Astrocyte of the spinal cord (primary cell): ENCODE measurements around the gene NUSAP1.
"Not testable (repeated sequence)": the region's sequence is repeated elsewhere in the genome, so short reads cannot be mapped to it uniquely, and the experiment has no call there.

Experiments used
- DNase-seq: peaks from one replicate; pipeline ENCODE4 v3.0.0; 2011; ENCODE audit warnings: low read depth, low spot score
- H3K4me3 ChIP-seq: 2 replicates; pipeline ENCODE4 v1.5.1; 2011; ENCODE audit warnings: low read depth, mild to moderate bottlenecking, low read length, moderate library complexity
- in situ Hi-C: cut with HindIII; loops from 2 replicates; pipeline ENCODE4 v1.10.0; 2017; ENCODE audit warnings: low sequenced_read_pairs
- TF ChIP-seq, protein P1 (sequence below): IDR thresholded peaks from 2 replicates; pipeline ENCODE4 v1.5.1; 2012; ENCODE audit warnings: low read depth, mild to moderate bottlenecking, low read length, inconsistent platforms

NUSAP1 gene

DNA sequence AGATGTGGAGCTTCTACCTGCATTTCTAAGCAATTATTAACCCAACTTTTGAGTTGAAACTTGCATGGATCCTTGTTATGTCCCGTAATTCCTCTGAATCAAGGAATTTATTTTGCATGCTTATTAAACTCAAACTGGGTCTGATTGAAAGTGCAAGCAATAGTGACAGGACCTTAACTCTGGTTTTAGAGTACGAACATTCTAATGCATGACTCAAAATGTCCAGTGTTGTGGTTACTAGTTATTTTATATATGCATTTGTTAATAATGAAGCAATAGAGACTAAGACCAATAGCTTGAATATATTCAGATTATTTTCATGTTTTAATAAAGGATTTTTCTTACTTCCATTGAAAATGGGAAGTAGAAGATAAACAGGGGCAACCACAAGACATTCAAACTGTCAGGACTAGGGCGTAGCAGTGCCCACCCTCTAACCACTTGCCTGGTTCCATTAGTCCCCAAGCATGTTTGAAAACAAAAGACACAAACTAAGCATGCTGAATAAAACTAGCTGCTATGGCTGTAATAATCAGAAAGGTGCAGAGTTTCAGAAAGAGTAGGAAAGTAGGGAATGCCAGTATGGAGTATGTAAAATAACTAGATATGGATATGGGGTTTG lies 28.4 kb upstream of the NUSAP1 start:
- in situ Hi-C loops: no loop called here
- TF ChIP-seq, protein P1, sequence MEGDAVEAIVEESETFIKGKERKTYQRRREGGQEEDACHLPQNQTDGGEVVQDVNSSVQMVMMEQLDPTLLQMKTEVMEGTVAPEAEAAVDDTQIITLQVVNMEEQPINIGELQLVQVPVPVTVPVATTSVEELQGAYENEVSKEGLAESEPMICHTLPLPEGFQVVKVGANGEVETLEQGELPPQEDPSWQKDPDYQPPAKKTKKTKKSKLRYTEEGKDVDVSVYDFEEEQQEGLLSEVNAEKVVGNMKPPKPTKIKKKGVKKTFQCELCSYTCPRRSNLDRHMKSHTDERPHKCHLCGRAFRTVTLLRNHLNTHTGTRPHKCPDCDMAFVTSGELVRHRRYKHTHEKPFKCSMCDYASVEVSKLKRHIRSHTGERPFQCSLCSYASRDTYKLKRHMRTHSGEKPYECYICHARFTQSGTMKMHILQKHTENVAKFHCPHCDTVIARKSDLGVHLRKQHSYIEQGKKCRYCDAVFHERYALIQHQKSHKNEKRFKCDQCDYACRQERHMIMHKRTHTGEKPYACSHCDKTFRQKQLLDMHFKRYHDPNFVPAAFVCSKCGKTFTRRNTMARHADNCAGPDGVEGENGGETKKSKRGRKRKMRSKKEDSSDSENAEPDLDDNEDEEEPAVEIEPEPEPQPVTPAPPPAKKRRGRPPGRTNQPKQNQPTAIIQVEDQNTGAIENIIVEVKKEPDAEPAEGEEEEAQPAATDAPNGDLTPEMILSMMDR: no peak
- H3K4me3 ChIP-seq: no peak overlapping the region
- DNase-seq: no peak

DNA sequence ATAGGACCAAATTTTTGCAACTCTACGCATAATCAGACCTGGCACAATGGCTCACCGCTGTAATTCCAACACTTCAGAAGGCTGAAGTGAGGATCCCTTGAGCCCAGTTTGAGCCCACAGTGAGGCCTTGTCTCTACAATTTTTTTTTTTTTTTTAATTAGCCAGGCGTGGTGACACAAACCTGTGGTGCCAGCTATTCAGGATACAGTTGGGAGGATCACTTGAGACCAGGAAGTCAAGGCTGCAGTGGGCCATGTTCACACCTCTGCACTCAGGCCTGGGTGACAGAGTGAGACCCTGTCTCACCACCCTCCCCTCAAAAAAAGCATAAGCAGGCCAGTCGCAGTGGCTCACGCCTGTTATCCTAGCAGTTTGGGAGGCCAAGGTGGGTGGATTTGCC lies 25.0 kb upstream of the NUSAP1 start:
- H3K4me3 ChIP-seq: no peak overlapping the region
- DNase-seq: no peak
- TF ChIP-seq, protein P1: no peak
- in situ Hi-C loops: no loop called here

DNA sequence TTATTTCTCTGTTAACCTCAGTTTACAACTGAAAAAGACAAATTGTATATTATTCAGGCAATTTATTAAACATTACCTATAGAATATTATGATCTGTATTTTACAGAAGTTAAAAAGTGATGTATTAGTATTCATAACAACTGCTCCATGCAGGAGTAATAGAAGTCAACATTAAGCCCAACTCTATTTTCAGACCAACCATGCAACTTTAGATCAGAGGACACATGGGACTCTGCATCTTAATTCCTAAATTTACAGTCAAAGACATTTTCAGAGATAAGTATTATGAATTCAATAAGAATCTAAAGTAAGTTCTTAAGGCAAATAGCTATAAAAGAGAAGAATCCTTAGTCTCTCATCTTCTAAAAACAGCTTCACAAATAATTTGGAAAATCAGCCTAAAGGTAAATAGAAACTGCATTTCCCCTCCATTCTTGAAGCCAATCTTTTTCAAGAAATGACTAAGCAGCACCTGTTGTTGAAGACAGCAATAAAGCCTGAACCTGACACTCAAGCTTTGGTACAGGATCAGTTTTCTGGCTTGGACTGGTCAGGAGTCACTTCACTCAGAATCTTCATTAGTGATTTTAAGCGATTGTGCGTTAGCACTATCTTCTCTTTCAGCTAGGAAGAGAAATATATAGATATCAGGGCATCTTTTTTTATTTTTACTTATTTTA lies 23.3 kb upstream of the NUSAP1 start:
- H3K4me3 ChIP-seq: no peak overlapping the region
- TF ChIP-seq, protein P1: no peak
- in situ Hi-C loops: no loop called here
- no peak for DNase-seq

DNA sequence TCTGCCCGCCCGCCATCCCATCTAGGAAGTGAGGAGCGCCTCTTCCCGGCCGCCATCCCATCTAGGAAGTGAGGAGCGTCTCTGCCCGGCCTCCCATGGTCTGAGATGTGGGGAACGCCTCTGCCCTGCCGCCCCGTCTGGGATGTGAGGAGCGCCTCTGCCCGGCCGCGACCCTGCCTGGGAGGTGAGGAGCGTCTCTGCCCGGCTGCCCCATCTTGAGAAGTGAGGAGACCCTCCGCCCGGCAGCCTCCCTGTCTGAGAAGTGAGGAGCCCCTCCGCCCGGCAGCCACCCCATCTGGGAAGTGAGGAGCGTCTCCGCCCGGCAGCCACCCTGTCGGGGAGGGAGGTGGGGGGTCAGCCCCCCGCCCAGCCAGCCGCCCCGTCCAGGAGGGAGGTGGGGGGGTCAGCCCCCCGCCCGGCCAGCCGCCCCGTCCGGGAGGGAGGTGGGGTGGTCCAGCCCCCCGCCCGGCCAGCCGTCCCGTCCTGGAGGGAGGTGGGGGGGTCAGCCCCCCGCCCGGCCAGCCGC lies 11.8 kb upstream of the NUSAP1 start:
- DNase-seq, H3K4me3 ChIP-seq, in situ Hi-C loops: not testable (repeated sequence)

DNA sequence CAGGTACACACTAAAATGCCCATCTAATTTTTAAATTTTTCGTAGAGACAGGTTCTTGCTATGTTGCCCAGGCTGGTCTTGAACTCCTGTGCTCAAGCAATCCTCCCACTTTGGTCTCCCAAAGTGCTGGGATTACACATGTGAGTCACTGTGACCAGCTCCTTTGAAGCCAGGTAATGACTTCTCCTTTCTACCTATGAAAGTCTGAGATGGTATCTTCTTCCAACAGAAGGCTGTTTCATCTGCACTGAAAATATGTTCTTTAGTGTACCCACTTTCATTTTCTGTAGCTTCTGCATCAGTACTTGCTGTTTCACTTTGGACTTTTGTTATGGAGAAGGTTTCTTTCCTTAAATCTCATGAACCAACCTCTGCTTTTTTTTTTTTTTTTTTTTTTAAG lies 9.1 kb upstream of the NUSAP1 start:
- DNase-seq: no peak
- no peak overlapping the region for H3K4me3 ChIP-seq
- in situ Hi-C loops: no loop called here
- TF ChIP-seq, protein P1: no peak

DNA sequence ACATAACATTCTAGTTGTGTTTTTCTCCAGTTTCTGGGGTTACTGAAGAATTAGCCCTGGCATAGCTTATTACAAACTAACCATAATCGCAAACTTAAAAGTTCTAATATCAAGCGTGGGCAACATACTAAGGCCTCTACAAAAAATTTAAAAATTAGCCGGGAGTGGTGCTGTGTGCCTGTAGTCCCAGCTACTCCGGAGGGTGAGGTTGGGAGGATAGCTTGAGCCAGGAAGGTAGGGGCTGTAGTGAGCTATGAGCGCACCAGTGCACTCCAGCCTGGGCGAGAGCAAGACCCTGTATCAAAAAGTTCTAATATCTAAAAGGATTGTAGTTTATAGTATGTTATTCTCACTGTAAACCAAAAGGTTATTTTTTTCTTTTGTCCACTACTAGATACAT lies 1.4 kb upstream of the NUSAP1 start:
- H3K4me3 ChIP-seq: peak overlapping the region; percentile 83
- DNase-seq: no peak
- TF ChIP-seq, protein P1: no peak
- in situ Hi-C loops: no loop called here

DNA sequence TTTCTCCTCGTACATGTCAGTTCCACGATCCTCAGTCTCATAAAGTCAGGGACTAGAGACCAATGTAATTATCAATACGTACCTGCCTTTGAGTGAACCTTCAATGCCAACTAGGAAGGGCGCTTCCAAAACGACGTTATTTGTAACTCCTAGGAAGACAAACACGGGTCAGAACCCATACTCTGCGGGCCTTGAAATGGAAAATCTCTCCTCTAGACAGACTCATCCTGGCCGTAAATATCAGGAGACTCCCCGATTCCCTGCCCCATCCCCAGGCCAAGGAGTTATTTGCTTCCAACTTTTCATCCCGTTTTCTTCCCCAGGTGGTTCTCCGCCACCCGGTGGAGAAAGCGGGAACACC lies 868 bp upstream of the NUSAP1 start:
- TF ChIP-seq, protein P1: peak; percentile 85
- in situ Hi-C loops: no loop called here
- peak; percentile 66 for DNase-seq
- H3K4me3 ChIP-seq: peak overlapping the region; percentile 83
